ENCODE measurements around the gene MKS1.

- TF ChIP-seq POLR2A (IDR thresholded peaks at IDR 0.05; ENCODE audit: borderline replicate concordance, extremely low read depth, insufficient read depth, insufficient read length) = no peak
- TF ChIP-seq CTCF (IDR thresholded peaks at IDR 0.05 in 2 of 3, conservative IDR thresholded peaks at IDR 0.05 in 1 of 3; ENCODE audit: borderline replicate concordance in 1 of 3, insufficient read depth in 1 of 3, low read depth in 2 of 3, low read length in 2 of 3) = no peak
- no peak for TF ChIP-seq EGR1 (IDR thresholded peaks at IDR 0.05; ENCODE audit: low read depth)
- no peak for TF ChIP-seq ELF1 (IDR thresholded peaks at IDR 0.05; ENCODE audit: borderline replicate concordance, low read depth)
- TF ChIP-seq JUND (IDR thresholded peaks at IDR 0.05) = no peak
Observed at GRCh38 chr17:58268326-58268725, 49.3 kb upstream of the MKS1 start.

All from HCT116 (cell line).